ENCODE measurements around the gene PIK3R3. TPM values are rescaled to one million over a fixed set of nuclear protein-coding genes. Genes with fewer than 3 reads are reported as not detected.

Gene PIK3R3
- polyA plus RNA-seq, 1 donor (not counting 4 experiments of a cell fraction or from before 2014, with no cell fraction given) = 11.9 TPM

GRCh38 chr1:46136711-46137110 lies 4.3 kb upstream of the PIK3R3 start:
- H3K4me2 ChIP-seq (ENCODE audit: control insufficient read depth, extremely low read depth, insufficient read depth, low read depth, low read length) = no peak overlapping the region
- no peaks in the 10 kb centered on the region for H3K36me3 ChIP-seq (ENCODE audit: control insufficient read depth in 2 of 2, extremely low read depth in 1 of 2, insufficient read depth in 2 of 2, low read length in 2 of 2)
- FAIRE-seq (no peak), DNase-seq (ENCODE audit: low read depth, low spot score) (no peak)
- H3K79me2 ChIP-seq (ENCODE audit: control insufficient read depth, insufficient read depth, low read length) = no peaks in the 10 kb centered on the region
- no peak overlapping the region for H3K27ac ChIP-seq (ENCODE audit: control insufficient read depth, insufficient read depth, low read length)
- peaks cover 4% of the 10 kb centered on the region for H3K27me3 ChIP-seq (ENCODE audit: control insufficient read depth, extremely low read depth, insufficient read depth, low read length)
- H3K4me1 ChIP-seq (ENCODE audit: control insufficient read depth, extremely low read depth, insufficient read depth, low read length) = peaks cover 11% of the 10 kb centered on the region
- TF ChIP-seq, protein P1, sequence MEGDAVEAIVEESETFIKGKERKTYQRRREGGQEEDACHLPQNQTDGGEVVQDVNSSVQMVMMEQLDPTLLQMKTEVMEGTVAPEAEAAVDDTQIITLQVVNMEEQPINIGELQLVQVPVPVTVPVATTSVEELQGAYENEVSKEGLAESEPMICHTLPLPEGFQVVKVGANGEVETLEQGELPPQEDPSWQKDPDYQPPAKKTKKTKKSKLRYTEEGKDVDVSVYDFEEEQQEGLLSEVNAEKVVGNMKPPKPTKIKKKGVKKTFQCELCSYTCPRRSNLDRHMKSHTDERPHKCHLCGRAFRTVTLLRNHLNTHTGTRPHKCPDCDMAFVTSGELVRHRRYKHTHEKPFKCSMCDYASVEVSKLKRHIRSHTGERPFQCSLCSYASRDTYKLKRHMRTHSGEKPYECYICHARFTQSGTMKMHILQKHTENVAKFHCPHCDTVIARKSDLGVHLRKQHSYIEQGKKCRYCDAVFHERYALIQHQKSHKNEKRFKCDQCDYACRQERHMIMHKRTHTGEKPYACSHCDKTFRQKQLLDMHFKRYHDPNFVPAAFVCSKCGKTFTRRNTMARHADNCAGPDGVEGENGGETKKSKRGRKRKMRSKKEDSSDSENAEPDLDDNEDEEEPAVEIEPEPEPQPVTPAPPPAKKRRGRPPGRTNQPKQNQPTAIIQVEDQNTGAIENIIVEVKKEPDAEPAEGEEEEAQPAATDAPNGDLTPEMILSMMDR (optimal IDR thresholded peaks at IDR 0.05 in 1 of 3, IDR thresholded peaks at IDR 0.05 in 1 of 3, conservative IDR thresholded peaks at IDR 0.05 in 1 of 3; ENCODE audit: extremely low read depth in 1 of 3, insufficient read depth in 2 of 3, low read length in 3 of 3) = no peak
- no peak for TF ChIP-seq EZH2 (IDR thresholded peaks at IDR 0.05; ENCODE audit: low read length)
- H3K9ac ChIP-seq (ENCODE audit: control insufficient read depth, extremely low read depth, insufficient read depth, low read length) = no peak overlapping the region
- dilution Hi-C loops (cut with MboI; ENCODE audit: extremely low pct_ligation_motif_present, low sequenced_read_pairs) = no loop called here
- no peak overlapping the region for H2AFZ ChIP-seq (ENCODE audit: control insufficient read depth, low read length)
- no peaks in the 10 kb centered on the region for H3K9me1 ChIP-seq (ENCODE audit: control insufficient read depth, extremely low read depth, insufficient read depth, low read length)
- H3K4me3 ChIP-seq (ENCODE audit: control insufficient read depth in 2 of 3, extremely low read depth in 1 of 3, insufficient read depth in 2 of 3, low read depth in 1 of 3, low read length in 3 of 3) = no peak overlapping the region
- H4K20me1 ChIP-seq (ENCODE audit: control insufficient read depth, extremely low read depth, insufficient read depth, low read length) = no peaks in the 10 kb centered on the region
- H3K9me3 ChIP-seq (ENCODE audit: control insufficient read depth, low read depth, low read length) = no peaks in the 10 kb centered on the region

GRCh38 chr1:46134660-46135331 lies 2.4 kb upstream of the PIK3R3 start:
- Histone ChIP-seq H3K9ac (ENCODE audit: control insufficient read depth, extremely low read depth, insufficient read depth, low read length) (no peak overlapping the region), H3K9me1 (ENCODE audit: control insufficient read depth, extremely low read depth, insufficient read depth, low read length) (no peaks in the 10 kb centered on the region), H3K4me2 (ENCODE audit: control insufficient read depth, extremely low read depth, insufficient read depth, low read depth, low read length) (no peak overlapping the region), H3K27me3 (ENCODE audit: control insufficient read depth, extremely low read depth, insufficient read depth, low read length) (peaks cover 5% of the 10 kb centered on the region), H4K20me1 (ENCODE audit: control insufficient read depth, extremely low read depth, insufficient read depth, low read length) (no peaks in the 10 kb centered on the region), H3K4me1 (ENCODE audit: control insufficient read depth, extremely low read depth, insufficient read depth, low read length) (peaks cover 11% of the 10 kb centered on the region), H3K27ac (ENCODE audit: control insufficient read depth, insufficient read depth, low read length) (no peak overlapping the region), H3K9me3 (ENCODE audit: control insufficient read depth, low read depth, low read length) (no peaks in the 10 kb centered on the region), H3K36me3 (ENCODE audit: control insufficient read depth in 2 of 2, extremely low read depth in 1 of 2, insufficient read depth in 2 of 2, low read length in 2 of 2) (no peaks in the 10 kb centered on the region), H3K79me2 (ENCODE audit: control insufficient read depth, insufficient read depth, low read length) (no peaks in the 10 kb centered on the region), H3K4me3 (ENCODE audit: control insufficient read depth in 2 of 3, extremely low read depth in 1 of 3, insufficient read depth in 2 of 3, low read depth in 1 of 3, low read length in 3 of 3) (no peak overlapping the region), H2AFZ (ENCODE audit: control insufficient read depth, low read length) (no peak overlapping the region)
- FAIRE-seq (no peak), DNase-seq (ENCODE audit: low read depth, low spot score) (no peak)
- dilution Hi-C loops (cut with MboI; ENCODE audit: extremely low pct_ligation_motif_present, low sequenced_read_pairs) = no loop called here
- TF ChIP-seq EZH2 (IDR thresholded peaks at IDR 0.05; ENCODE audit: low read length) = no peak
- TF ChIP-seq, protein P1 (optimal IDR thresholded peaks at IDR 0.05 in 1 of 3, IDR thresholded peaks at IDR 0.05 in 1 of 3, conservative IDR thresholded peaks at IDR 0.05 in 1 of 3; ENCODE audit: extremely low read depth in 1 of 3, insufficient read depth in 2 of 3, low read length in 3 of 3) = no peak

Measured in keratinocyte (primary cell).